ENCODE measurements around the gene PRKAR2B.

The PRKAR2B gene

DNA sequence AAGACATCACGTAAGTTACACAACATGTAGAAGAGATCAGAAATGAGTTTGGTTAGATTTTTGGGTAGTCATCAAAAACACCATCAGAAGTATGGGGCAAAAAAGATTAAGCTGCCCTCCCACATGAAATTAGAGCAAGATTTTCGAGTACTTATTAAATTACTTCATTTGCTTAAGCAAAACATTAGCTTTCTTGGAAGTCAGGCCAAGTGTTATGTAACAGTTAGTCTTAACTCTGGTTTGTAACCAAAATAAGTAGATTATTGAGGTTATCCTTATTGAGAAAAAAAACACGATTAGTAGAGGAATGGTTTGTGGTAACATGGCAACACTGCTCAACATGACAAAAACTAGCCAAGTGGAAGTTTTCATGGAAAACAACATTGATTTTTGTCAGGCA lies 162.2 kb downstream of the PRKAR2B start:
- TF ChIP-seq POLR2A (IDR thresholded peaks at IDR 0.05; ENCODE audit: low read depth, low read length) (no peak), SPI1 (IDR thresholded peaks at IDR 0.05; ENCODE audit: low read depth, low read length) (no peak), POLR2AphosphoS5 (IDR thresholded peaks at IDR 0.05; ENCODE audit: low read depth, low read length) (no peak), POU2F2 (IDR thresholded peaks at IDR 0.05; ENCODE audit: low read depth, low read length) (no peak), TAF1 (IDR thresholded peaks at IDR 0.05; ENCODE audit: low read depth, low read length) (no peak), PAX5 (IDR thresholded peaks at IDR 0.05; ENCODE audit: insufficient read depth, low read length, severe bottlenecking) (no peak)
- DNase-seq (ENCODE audit: insufficient read length, low spot score) (no peak), FAIRE-seq (no peak)

DNA sequence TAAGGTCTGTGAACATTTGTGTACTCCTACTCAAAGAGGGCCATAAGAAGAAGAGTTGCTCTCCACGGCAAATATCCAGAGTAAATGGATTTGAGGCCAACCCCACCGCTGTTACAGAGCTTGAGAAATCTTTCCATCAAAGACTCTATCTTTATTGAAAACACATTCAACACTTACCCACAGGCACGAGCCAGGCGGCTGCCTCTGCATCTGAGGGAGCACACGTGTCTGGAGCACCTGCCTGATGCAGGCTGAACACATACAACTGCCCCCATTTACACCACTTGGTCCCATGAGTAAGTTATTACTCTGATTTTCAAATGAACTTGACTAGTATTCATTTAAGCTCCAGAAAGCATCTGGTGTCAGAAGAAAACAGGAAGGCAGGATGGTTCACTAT lies 163.0 kb downstream of the PRKAR2B start:
- DNase-seq (ENCODE audit: insufficient read length, low spot score) (no peak), FAIRE-seq (no peak)
- no peak for TF ChIP-seq TAF1 (IDR thresholded peaks at IDR 0.05; ENCODE audit: low read depth, low read length)
- no peak for TF ChIP-seq POLR2A (IDR thresholded peaks at IDR 0.05; ENCODE audit: low read depth, low read length)
- no peak for TF ChIP-seq POU2F2 (IDR thresholded peaks at IDR 0.05; ENCODE audit: low read depth, low read length)
- TF ChIP-seq SPI1 (IDR thresholded peaks at IDR 0.05; ENCODE audit: low read depth, low read length): no peak
- no peak for TF ChIP-seq POLR2AphosphoS5 (IDR thresholded peaks at IDR 0.05; ENCODE audit: low read depth, low read length)
- TF ChIP-seq PAX5 (IDR thresholded peaks at IDR 0.05; ENCODE audit: insufficient read depth, low read length, severe bottlenecking): no peak

DNA sequence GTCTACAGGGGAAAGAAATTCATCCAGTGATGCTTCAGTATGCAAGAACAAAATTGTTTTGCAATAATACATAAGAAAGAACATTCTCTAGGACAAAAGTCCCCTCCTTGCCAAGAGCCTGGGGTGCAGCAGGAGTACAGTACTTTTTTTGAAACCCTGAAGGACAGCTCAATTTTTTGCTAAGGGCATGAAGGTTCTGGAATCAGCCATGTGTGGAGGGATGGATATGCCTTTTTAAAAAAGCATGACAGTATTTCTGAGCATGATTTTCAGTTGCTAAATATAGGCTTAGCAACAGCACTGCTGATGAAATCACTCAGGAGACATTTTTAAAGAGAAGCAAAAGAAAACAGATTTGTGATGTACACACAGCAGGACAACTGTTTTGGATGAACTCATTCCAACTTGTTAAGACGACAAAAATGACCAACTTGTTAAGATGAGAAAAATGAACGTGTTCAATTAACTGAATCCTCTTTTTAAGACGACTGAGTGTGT lies 163.6 kb downstream of the PRKAR2B start:
- TF ChIP-seq POLR2AphosphoS5 (IDR thresholded peaks at IDR 0.05; ENCODE audit: low read depth, low read length) (no peak), POLR2A (IDR thresholded peaks at IDR 0.05; ENCODE audit: low read depth, low read length) (no peak), TAF1 (IDR thresholded peaks at IDR 0.05; ENCODE audit: low read depth, low read length) (no peak), POU2F2 (IDR thresholded peaks at IDR 0.05; ENCODE audit: low read depth, low read length) (no peak), SPI1 (IDR thresholded peaks at IDR 0.05; ENCODE audit: low read depth, low read length) (no peak), PAX5 (IDR thresholded peaks at IDR 0.05; ENCODE audit: insufficient read depth, low read length, severe bottlenecking) (no peak)
- FAIRE-seq: no peak
- DNase-seq (ENCODE audit: insufficient read length, low spot score): no peak

DNA sequence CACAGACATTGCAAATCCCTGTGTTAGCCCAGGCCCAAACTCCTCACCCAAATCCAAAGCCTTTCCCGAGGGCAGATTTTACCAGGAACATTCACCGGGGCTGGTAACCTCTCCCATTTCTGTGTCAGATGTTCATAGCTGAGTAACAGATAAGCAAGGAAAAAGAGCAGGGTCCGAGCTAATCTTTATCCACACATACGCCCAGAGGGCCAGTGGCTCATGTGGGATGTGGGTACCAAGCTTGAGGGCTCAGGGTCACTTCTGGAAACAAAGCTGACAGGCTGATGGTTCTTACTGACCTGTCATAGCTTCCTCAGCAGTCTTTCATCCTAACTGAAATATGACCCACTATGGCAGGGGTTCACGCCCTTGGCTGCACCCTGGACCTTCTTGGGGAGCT lies 164.1 kb downstream of the PRKAR2B start:
- TF ChIP-seq SPI1 (IDR thresholded peaks at IDR 0.05; ENCODE audit: low read depth, low read length) (no peak), PAX5 (IDR thresholded peaks at IDR 0.05; ENCODE audit: insufficient read depth, low read length, severe bottlenecking) (no peak), POLR2AphosphoS5 (IDR thresholded peaks at IDR 0.05; ENCODE audit: low read depth, low read length) (no peak), POLR2A (IDR thresholded peaks at IDR 0.05; ENCODE audit: low read depth, low read length) (no peak), TAF1 (IDR thresholded peaks at IDR 0.05; ENCODE audit: low read depth, low read length) (no peak), POU2F2 (IDR thresholded peaks at IDR 0.05; ENCODE audit: low read depth, low read length) (no peak)
- FAIRE-seq (no peak), DNase-seq (ENCODE audit: insufficient read length, low spot score) (no peak)

DNA sequence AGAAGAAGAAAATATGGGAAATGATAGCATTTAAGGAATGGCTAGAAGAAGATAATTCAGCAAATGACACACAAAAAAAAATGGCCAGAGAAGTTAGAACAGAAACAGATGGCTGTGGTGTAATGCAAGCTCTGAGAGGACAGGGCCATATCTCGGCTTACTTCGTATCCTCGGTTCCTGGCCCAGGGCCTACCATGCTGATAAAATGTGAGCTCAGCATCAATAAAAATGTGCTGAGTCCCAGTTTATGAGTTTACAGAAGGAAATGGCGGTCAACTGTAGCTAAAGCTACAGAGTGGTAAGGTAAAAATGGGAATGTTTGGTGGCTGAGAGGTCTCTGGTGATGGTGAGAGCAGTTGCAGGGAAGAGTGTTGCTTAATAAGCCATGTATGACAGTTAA lies 165.1 kb downstream of the PRKAR2B start:
- DNase-seq (ENCODE audit: insufficient read length, low spot score) (no peak), FAIRE-seq (no peak)

DNA sequence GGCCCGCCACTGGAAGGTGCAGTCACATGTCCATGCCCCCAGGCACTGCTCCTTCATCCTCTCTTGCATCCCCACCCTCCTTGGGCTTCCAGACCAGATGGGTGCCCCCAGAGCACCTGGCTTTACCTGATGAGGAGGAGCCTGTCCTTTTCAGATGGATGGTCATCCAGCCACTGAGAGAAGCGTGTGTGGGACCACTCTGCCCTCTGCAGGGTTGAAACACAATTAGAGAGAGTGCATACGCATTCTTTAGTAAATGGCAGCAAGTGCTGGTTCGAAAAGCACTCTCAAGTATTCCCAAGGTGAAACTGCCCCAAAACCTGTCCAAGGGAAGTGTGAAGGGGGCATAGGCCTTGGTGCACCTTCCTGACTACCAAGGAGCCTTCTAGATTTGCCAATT lies 165.9 kb downstream of the PRKAR2B start:
- FAIRE-seq (no peak), DNase-seq (ENCODE audit: insufficient read length, low spot score) (no peak)
- TF ChIP-seq POLR2AphosphoS5 (IDR thresholded peaks at IDR 0.05; ENCODE audit: low read depth, low read length) (no peak), POU2F2 (IDR thresholded peaks at IDR 0.05; ENCODE audit: low read depth, low read length) (no peak), SPI1 (IDR thresholded peaks at IDR 0.05; ENCODE audit: low read depth, low read length) (no peak), TAF1 (IDR thresholded peaks at IDR 0.05; ENCODE audit: low read depth, low read length) (no peak), POLR2A (IDR thresholded peaks at IDR 0.05; ENCODE audit: low read depth, low read length) (no peak), PAX5 (IDR thresholded peaks at IDR 0.05; ENCODE audit: insufficient read depth, low read length, severe bottlenecking) (no peak)

More for the DNA sequence above, 165.1 kb downstream of the PRKAR2B start:
- TF ChIP-seq POU2F2 (IDR thresholded peaks at IDR 0.05; ENCODE audit: low read depth, low read length) (no peak), POLR2A (IDR thresholded peaks at IDR 0.05; ENCODE audit: low read depth, low read length) (no peak), TAF1 (IDR thresholded peaks at IDR 0.05; ENCODE audit: low read depth, low read length) (no peak), SPI1 (IDR thresholded peaks at IDR 0.05; ENCODE audit: low read depth, low read length) (no peak), PAX5 (IDR thresholded peaks at IDR 0.05; ENCODE audit: insufficient read depth, low read length, severe bottlenecking) (no peak), POLR2AphosphoS5 (IDR thresholded peaks at IDR 0.05; ENCODE audit: low read depth, low read length) (no peak)

Measured in GM12891 (cell line).